ENCODE data around the gene CLMN. TPM values are rescaled to one million over a fixed set of nuclear protein-coding genes. Genes with fewer than 3 reads are reported as not detected.

CLMN gene
- total RNA-seq, 1 donor from 2014 or later = 117 TPM

- Mint-ChIP-seq H3K27me3 (ENCODE audit: low read depth) (no peaks in the 10 kb centered on the region), H3K4me3 (peak overlapping the region; percentile 28), H3K4me1 (peaks cover 63% of the 10 kb centered on the region), H3K36me3 (peaks cover 22% of the 10 kb centered on the region), H3K27ac (peak overlapping the region; percentile 92), H3K9me3 (no peaks in the 10 kb centered on the region)
- DNase-seq (ENCODE audit: low spot score in 2 of 2, unreplicated experiment in 2 of 2) = no peak
- no peak for TF ChIP-seq CTCF (IDR thresholded peaks at IDR 0.05; ENCODE audit: unreplicated experiment)
These were observed 12.2 kb downstream of the CLMN start for GRCh38 chr14:95307402-95308041.

- Mint-ChIP-seq H3K9me3 (no peaks in the 10 kb centered on the region), H3K4me3 (no peak overlapping the region), H3K4me1 (peaks cover 67% of the 10 kb centered on the region), H3K27me3 (ENCODE audit: low read depth) (no peaks in the 10 kb centered on the region), H3K36me3 (peaks cover 19% of the 10 kb centered on the region), H3K27ac (peak overlapping the region; percentile 43)
- no peak for TF ChIP-seq CTCF (IDR thresholded peaks at IDR 0.05; ENCODE audit: unreplicated experiment)
- DNase-seq (ENCODE audit: low spot score in 2 of 2, unreplicated experiment in 2 of 2) = no peak
These were observed 13.8 kb downstream of the CLMN start for GRCh38 chr14:95305940-95306339.

- Mint-ChIP-seq H3K4me1 (peaks cover 69% of the 10 kb centered on the region), H3K27ac (peak overlapping the region; percentile 43), H3K27me3 (ENCODE audit: low read depth) (no peaks in the 10 kb centered on the region), H3K4me3 (no peak overlapping the region), H3K36me3 (peaks cover 11% of the 10 kb centered on the region), H3K9me3 (no peaks in the 10 kb centered on the region)
- DNase-seq (ENCODE audit: low spot score in 2 of 2, unreplicated experiment in 2 of 2) = no peak
- TF ChIP-seq CTCF (IDR thresholded peaks at IDR 0.05; ENCODE audit: unreplicated experiment) = no peak
These were observed 14.6 kb downstream of the CLMN start for GRCh38 chr14:95305145-95305544.

GRCh38 chr14:95304342-95304741 lies 15.4 kb downstream of the CLMN start:
- H3K4me3 Mint-ChIP-seq = no peak overlapping the region
- no peaks in the 10 kb centered on the region for H3K9me3 Mint-ChIP-seq
- H3K36me3 Mint-ChIP-seq = peaks cover 7% of the 10 kb centered on the region
- TF ChIP-seq CTCF (IDR thresholded peaks at IDR 0.05; ENCODE audit: unreplicated experiment) = no peak
- H3K27ac Mint-ChIP-seq = no peak overlapping the region
- DNase-seq (ENCODE audit: low spot score in 2 of 2, unreplicated experiment in 2 of 2) = no peak
- peaks cover 64% of the 10 kb centered on the region for H3K4me1 Mint-ChIP-seq
- no peaks in the 10 kb centered on the region for H3K27me3 Mint-ChIP-seq (ENCODE audit: low read depth)

GRCh38 chr14:95303552-95303951 lies 16.2 kb downstream of the CLMN start:
- TF ChIP-seq CTCF (IDR thresholded peaks at IDR 0.05; ENCODE audit: unreplicated experiment) = no peak
- no peak for DNase-seq (ENCODE audit: low spot score in 2 of 2, unreplicated experiment in 2 of 2)
- no peaks in the 10 kb centered on the region for H3K27me3 Mint-ChIP-seq (ENCODE audit: low read depth)
- no peaks in the 10 kb centered on the region for H3K9me3 Mint-ChIP-seq
- H3K36me3 Mint-ChIP-seq = peaks cover 2% of the 10 kb centered on the region
- H3K4me3 Mint-ChIP-seq = no peak overlapping the region
- peaks cover 56% of the 10 kb centered on the region for H3K4me1 Mint-ChIP-seq
- H3K27ac Mint-ChIP-seq = peak overlapping the region; percentile 22

Measured in mesothelial cell of epicardium (in vitro differentiated cells).